KMS-11 (cell line): ENCODE results near the gene RBBP8NL.

Experiments
- H2AFZ ChIP-seq: fragments of 200-600 bp; sonication (generic); 2 replicates; pipeline ENCODE4 v1.6.1; 2016; ENCODE audit warnings: antibody characterized with exemption, mixed run types, low read depth
- H3K27ac ChIP-seq: fragments of 200-600 bp; sonication (generic); 2 replicates; pipeline ENCODE4 v1.6.1; 2016; ENCODE audit warnings: mild to moderate bottlenecking, mixed run types
- H3K27me3 ChIP-seq: fragments of 200-600 bp; sonication (generic); 2 replicates; pipeline ENCODE4 v1.6.1; 2017; ENCODE audit warnings: mild to moderate bottlenecking, low read depth, mixed run types, moderate library complexity; ENCODE audit not compliant: insufficient read depth
- H3K36me3 ChIP-seq: fragments of 200-600 bp; sonication (generic); 2 replicates; pipeline ENCODE4 v1.6.1; 2017; ENCODE audit warnings: mild to moderate bottlenecking, mixed run types; ENCODE audit not compliant: insufficient read depth
- H3K4me1 ChIP-seq: fragments of 200-600 bp; sonication (generic); 2 replicates; pipeline ENCODE4 v1.6.1; 2016; ENCODE audit warnings: mild to moderate bottlenecking, low read depth, mixed run types; ENCODE audit not compliant: poor library complexity, severe bottlenecking
- H3K4me2 ChIP-seq: fragments of 200-600 bp; sonication (generic); 2 replicates; pipeline ENCODE4 v1.7.0; 2016; ENCODE audit warnings: mild to moderate bottlenecking, mixed run types
- H3K4me3 ChIP-seq: fragments of 200-600 bp; sonication (generic); IDR thresholded peaks from 2 replicates; pipeline ENCODE4 v1.6.1; 2017; ENCODE audit warnings: low read depth, low read length, mixed read lengths; ENCODE audit not compliant: insufficient read depth
- H3K79me2 ChIP-seq: fragments of 200-600 bp; sonication (generic); 2 replicates; pipeline ENCODE4 v1.6.1; 2016; ENCODE audit warnings: low read depth, mixed run types; ENCODE audit not compliant: insufficient read depth
- H3K9ac ChIP-seq: fragments of 200-600 bp; sonication (generic); 2 replicates; pipeline ENCODE4 v1.6.1; 2016; ENCODE audit warnings: mild to moderate bottlenecking, mixed run types
- H4K20me1 ChIP-seq: fragments of 200-600 bp; sonication (generic); 2 replicates; pipeline ENCODE4 v1.6.1; 2016; ENCODE audit warnings: mild to moderate bottlenecking, mixed run types; ENCODE audit not compliant: insufficient read depth
- TF ChIP-seq, protein P1 (sequence below): fragments of 200-600 bp; sonication (generic); conservative IDR thresholded peaks from 2 replicates; pipeline ENCODE4 v1.6.1; 2017; ENCODE audit warnings: low read depth, mild to moderate bottlenecking, antibody characterized with exemption, low read length, moderate library complexity, mixed read lengths

The RBBP8NL gene

GRCh38 chr20:62430311-62430853 is 3.0 kb upstream of the RBBP8NL start:
- H3K36me3 ChIP-seq, result no peaks in the 10 kb centered on the region
- TF ChIP-seq, protein P1, sequence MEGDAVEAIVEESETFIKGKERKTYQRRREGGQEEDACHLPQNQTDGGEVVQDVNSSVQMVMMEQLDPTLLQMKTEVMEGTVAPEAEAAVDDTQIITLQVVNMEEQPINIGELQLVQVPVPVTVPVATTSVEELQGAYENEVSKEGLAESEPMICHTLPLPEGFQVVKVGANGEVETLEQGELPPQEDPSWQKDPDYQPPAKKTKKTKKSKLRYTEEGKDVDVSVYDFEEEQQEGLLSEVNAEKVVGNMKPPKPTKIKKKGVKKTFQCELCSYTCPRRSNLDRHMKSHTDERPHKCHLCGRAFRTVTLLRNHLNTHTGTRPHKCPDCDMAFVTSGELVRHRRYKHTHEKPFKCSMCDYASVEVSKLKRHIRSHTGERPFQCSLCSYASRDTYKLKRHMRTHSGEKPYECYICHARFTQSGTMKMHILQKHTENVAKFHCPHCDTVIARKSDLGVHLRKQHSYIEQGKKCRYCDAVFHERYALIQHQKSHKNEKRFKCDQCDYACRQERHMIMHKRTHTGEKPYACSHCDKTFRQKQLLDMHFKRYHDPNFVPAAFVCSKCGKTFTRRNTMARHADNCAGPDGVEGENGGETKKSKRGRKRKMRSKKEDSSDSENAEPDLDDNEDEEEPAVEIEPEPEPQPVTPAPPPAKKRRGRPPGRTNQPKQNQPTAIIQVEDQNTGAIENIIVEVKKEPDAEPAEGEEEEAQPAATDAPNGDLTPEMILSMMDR, result no peak
- H3K27me3 ChIP-seq, result peaks cover 97% of the 10 kb centered on the region
- no peak overlapping the region for H3K27ac ChIP-seq
- H3K4me3 ChIP-seq, result no peak overlapping the region
- no peaks in the 10 kb centered on the region for H3K79me2 ChIP-seq
- H3K4me2 ChIP-seq, result no peak overlapping the region
- H3K4me1 ChIP-seq, result no peaks in the 10 kb centered on the region
- H3K9ac ChIP-seq, result no peak overlapping the region
- no peaks in the 10 kb centered on the region for H4K20me1 ChIP-seq
- H2AFZ ChIP-seq, result no peak overlapping the region

DNA sequence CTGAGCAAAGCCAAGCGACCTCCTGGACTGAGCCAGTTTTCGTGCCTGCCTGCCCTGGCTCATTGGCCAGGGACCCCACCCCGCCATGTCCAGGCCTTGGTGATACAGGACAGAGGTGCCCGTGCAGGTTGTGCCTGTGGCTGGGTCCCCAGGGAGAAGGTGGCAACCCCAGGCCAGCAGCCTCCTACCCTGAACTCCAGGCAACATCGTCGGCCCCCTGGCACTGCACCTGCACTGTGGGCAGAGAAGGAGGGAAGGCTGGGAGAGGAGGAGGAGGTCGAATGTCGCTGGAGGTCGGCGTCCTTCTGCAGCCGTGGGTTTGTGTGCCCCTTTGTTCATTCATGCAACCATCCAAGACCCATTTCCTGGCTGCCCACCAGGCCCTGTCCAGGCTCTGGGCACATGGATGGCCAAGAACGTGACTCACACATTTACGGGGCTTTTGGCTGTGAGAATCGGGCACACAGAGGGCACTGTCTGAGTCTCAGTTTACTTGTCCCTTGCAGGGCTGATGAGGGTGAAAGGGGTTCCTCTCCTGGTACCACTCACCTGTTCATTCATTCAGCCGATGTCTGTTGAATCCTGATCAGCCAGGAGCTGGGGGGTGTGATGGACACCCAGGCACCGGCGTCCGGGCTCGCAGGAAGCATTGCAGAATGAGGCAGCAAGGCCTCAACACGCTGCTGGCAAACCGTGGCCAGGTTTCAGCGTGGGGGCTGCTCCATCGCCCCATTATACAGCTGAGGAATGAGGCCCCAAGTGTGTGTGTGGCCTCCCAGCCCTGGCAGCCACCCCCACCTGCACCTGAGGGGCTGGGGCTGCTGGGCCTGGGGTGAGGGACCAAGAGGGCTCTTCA is 2.3 kb upstream of the RBBP8NL start:
- no peaks in the 10 kb centered on the region for H3K79me2 ChIP-seq
- peaks cover 97% of the 10 kb centered on the region for H3K27me3 ChIP-seq
- H3K4me1 ChIP-seq, result no peaks in the 10 kb centered on the region
- no peak overlapping the region for H2AFZ ChIP-seq
- H3K4me2 ChIP-seq, result no peak overlapping the region
- TF ChIP-seq, protein P1, result no peak
- H3K4me3 ChIP-seq, result no peak overlapping the region
- no peaks in the 10 kb centered on the region for H3K36me3 ChIP-seq
- H3K9ac ChIP-seq, result no peak overlapping the region
- no peaks in the 10 kb centered on the region for H4K20me1 ChIP-seq
- H3K27ac ChIP-seq, result no peak overlapping the region

- TF ChIP-seq, protein P1, result no peak
- Histone ChIP-seq H3K27me3 (peaks cover 97% of the 10 kb centered on the region), H3K27ac (no peak overlapping the region), H4K20me1 (no peaks in the 10 kb centered on the region), H3K4me2 (no peak overlapping the region), H3K4me1 (no peaks in the 10 kb centered on the region), H3K79me2 (no peaks in the 10 kb centered on the region), H3K9ac (no peak overlapping the region), H3K4me3 (no peak overlapping the region), H2AFZ (no peak overlapping the region), H3K36me3 (no peaks in the 10 kb centered on the region)
Measured at GRCh38 chr20:62428396-62429295, 1.3 kb upstream of the RBBP8NL start.

GRCh38 chr20:62428002-62428372 is 648 bp upstream of the RBBP8NL start:
- TF ChIP-seq, protein P1, result no peak
- no peak overlapping the region for H3K4me3 ChIP-seq
- no peaks in the 10 kb centered on the region for H3K4me1 ChIP-seq
- no peak overlapping the region for H3K9ac ChIP-seq
- H4K20me1 ChIP-seq, result no peaks in the 10 kb centered on the region
- no peaks in the 10 kb centered on the region for H3K36me3 ChIP-seq
- no peaks in the 10 kb centered on the region for H3K79me2 ChIP-seq
- H3K4me2 ChIP-seq, result no peak overlapping the region
- H2AFZ ChIP-seq, result no peak overlapping the region
- peaks cover 97% of the 10 kb centered on the region for H3K27me3 ChIP-seq
- H3K27ac ChIP-seq, result no peak overlapping the region
